ENCODE data around the gene TTLL10. TPM values are rescaled to one million over a fixed set of nuclear protein-coding genes. Genes with fewer than 3 reads are reported as not detected.
A peak's percentile ranks its signal among the peaks of the same experiment; 100 is the strongest.

TTLL10 gene
- total RNA-seq, 1 experiment from 2014 or later, result not detected

DNA sequence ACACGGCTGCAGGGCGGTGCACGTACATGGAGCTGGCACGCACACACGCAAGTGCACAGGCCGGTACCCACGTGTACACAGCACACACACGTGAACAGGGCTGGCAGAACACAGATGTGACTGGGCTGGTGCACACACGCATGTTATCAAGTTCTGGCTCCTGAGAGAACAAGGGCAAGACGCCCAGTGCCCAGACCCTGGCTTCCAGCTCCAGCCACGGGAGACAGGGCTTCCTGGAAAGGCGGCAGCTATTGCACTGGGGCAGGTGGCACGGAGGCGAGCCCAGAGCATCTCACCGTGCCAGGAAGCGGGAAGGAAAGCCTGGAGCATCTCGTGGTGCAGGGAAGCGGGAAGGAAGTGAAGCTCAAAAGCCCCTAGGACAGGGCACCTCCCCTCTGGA, 52.2 kb downstream of the TTLL10 start:
- peak; percentile 87 for DNase-seq (ENCODE audit: low spot score)
- in situ Hi-C loops (cut with HindIII; ENCODE audit: low sequenced_read_pairs), result no loop called here

GRCh38 chr1:1226566-1227362, 53.1 kb downstream of the TTLL10 start:
- DNase-seq (ENCODE audit: low spot score), result no peak
- in situ Hi-C loops (cut with HindIII; ENCODE audit: low sequenced_read_pairs), result no loop called here

DNA sequence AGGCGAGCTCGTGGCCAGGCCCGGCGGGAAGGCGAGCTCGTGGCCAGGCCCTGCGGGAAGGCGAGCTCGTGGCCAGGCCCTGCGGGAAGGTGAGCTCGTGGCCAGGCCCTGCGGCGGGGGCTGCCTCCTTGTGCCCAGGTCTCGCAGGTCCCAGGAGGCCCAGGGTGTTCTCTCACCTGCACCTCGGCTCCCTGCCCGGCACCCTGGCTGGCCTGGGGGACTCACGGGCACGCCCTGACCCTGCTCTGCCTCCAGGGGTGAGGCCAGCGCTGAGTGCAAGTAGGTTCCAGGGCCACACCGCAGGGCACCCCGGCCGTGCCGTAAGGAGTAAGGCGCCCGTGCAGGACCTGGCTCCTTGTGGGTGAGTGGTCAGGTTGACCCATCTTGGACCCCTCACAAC, 53.7 kb downstream of the TTLL10 start:
- in situ Hi-C loops (cut with HindIII; ENCODE audit: low sequenced_read_pairs), result no loop called here
- DNase-seq (ENCODE audit: low spot score), result no peak

- in situ Hi-C loops (cut with HindIII; ENCODE audit: low sequenced_read_pairs), result no loop called here
- DNase-seq (ENCODE audit: low spot score), result no peak
These were observed 54.5 kb downstream of the TTLL10 start for GRCh38 chr1:1228187-1228586.

GRCh38 chr1:1228596-1229321, 55.1 kb downstream of the TTLL10 start:
- in situ Hi-C loops (cut with HindIII; ENCODE audit: low sequenced_read_pairs), result no loop called here

GRCh38 chr1:1229770-1230169, 56.1 kb downstream of the TTLL10 start:
- DNase-seq (ENCODE audit: low spot score), result no peak
- in situ Hi-C loops (cut with HindIII; ENCODE audit: low sequenced_read_pairs), result no loop called here

More at GRCh38 chr1:1228596-1229321, 55.1 kb downstream of the TTLL10 start:
- DNase-seq (ENCODE audit: low spot score), result no peak

GRCh38 chr1:1230656-1231399, 57.1 kb downstream of the TTLL10 start:
- in situ Hi-C loops (cut with HindIII; ENCODE audit: low sequenced_read_pairs), result no loop called here
- DNase-seq (ENCODE audit: low spot score), result no peak

GRCh38 chr1:1231400-1232207, 57.9 kb downstream of the TTLL10 start, which contains the start of gene SDF4:
TSS of gene SDF4 (minus strand) at chr1:1232001. CDS start at chr1:1228772, 3,229 bp downstream.
- peak; percentile 92 for DNase-seq (ENCODE audit: low spot score)
- in situ Hi-C loops (cut with HindIII; ENCODE audit: low sequenced_read_pairs), result no loop called here

GRCh38 chr1:1232208-1232795, 58.6 kb downstream of the TTLL10 start, which contains the start of gene B3GALT6:
TSS of gene B3GALT6 (plus strand) at chr1:1232237. CDS start at chr1:1232279, 42 bp downstream.
- in situ Hi-C loops (cut with HindIII; ENCODE audit: low sequenced_read_pairs), result no loop called here
- DNase-seq (ENCODE audit: low spot score), result no peak

DNA sequence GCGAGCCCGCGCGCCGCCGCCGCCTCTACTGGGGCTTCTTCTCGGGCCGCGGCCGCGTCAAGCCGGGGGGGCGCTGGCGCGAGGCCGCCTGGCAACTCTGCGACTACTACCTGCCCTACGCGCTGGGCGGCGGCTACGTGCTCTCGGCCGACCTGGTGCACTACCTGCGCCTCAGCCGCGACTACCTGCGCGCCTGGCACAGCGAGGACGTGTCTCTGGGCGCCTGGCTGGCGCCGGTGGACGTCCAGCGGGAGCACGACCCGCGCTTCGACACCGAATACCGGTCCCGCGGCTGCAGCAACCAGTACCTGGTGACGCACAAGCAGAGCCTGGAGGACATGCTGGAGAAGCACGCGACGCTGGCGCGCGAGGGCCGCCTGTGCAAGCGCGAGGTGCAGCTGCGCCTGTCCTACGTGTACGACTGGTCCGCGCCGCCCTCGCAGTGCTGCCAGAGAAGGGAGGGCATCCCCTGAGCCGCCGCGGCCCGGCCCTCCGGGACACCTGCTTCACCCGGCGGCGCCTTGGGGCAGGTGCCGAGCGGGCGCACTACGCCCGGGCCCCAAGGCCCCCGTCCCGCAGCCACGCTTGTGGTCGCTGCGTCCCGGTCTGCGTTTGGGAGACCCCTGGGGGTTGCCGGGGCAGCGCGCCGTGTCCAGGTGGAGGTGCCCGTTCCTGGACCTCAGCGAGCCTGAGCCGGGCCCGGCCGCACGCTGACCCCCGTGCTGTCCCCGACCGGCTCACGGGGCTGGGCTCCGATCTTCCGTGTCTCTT, 59.3 kb downstream of the TTLL10 start:
- DNase-seq (ENCODE audit: low spot score), result no peak
- in situ Hi-C loops (cut with HindIII; ENCODE audit: low sequenced_read_pairs), result no loop called here

- DNase-seq (ENCODE audit: low spot score), result no peak
- in situ Hi-C loops (cut with HindIII; ENCODE audit: low sequenced_read_pairs), result no loop called here
These were observed 59.9 kb downstream of the TTLL10 start for GRCh38 chr1:1233567-1233892.

- in situ Hi-C loops (cut with HindIII; ENCODE audit: low sequenced_read_pairs), result no loop called here
- no peak for DNase-seq (ENCODE audit: low spot score)
These were observed 60.6 kb downstream of the TTLL10 start for GRCh38 chr1:1234180-1234808.

GRCh38 chr1:1235016-1235744, 61.5 kb downstream of the TTLL10 start:
- in situ Hi-C loops (cut with HindIII; ENCODE audit: low sequenced_read_pairs), result no loop called here

DNA sequence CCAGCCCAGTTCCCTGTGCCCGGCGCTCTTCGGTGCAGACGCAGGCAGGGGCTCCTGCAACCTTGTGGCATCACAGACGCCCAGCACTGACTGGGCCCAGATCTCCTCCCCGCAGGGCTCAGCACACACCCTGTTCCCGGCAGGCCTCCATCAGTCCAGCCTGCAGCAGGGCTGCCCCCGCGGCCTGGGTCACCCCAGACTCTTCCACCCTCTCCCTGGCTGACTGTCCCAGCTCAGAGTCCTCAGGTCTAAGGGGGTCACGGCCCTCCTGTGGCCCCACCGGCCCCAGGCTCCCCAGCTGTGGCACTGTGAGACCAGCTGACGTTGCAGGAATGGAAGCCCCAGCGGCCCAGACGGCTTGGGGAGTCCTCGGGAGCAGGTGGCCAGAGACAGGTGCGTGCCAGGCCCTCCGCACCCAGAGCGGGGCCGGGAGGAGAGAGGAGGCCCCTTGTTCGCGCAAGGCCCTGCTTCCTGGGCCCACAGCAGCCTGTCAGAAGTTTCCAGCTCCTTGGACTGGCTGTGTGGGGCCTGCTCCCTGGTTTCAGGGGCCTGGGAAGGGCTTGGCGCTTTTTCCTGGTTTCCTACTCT, 62.6 kb downstream of the TTLL10 start:
- in situ Hi-C loops (cut with HindIII; ENCODE audit: low sequenced_read_pairs), result no loop called here
- DNase-seq (ENCODE audit: low spot score), result no peak

More at GRCh38 chr1:1235016-1235744, 61.5 kb downstream of the TTLL10 start:
- no peak for DNase-seq (ENCODE audit: low spot score)

DNA sequence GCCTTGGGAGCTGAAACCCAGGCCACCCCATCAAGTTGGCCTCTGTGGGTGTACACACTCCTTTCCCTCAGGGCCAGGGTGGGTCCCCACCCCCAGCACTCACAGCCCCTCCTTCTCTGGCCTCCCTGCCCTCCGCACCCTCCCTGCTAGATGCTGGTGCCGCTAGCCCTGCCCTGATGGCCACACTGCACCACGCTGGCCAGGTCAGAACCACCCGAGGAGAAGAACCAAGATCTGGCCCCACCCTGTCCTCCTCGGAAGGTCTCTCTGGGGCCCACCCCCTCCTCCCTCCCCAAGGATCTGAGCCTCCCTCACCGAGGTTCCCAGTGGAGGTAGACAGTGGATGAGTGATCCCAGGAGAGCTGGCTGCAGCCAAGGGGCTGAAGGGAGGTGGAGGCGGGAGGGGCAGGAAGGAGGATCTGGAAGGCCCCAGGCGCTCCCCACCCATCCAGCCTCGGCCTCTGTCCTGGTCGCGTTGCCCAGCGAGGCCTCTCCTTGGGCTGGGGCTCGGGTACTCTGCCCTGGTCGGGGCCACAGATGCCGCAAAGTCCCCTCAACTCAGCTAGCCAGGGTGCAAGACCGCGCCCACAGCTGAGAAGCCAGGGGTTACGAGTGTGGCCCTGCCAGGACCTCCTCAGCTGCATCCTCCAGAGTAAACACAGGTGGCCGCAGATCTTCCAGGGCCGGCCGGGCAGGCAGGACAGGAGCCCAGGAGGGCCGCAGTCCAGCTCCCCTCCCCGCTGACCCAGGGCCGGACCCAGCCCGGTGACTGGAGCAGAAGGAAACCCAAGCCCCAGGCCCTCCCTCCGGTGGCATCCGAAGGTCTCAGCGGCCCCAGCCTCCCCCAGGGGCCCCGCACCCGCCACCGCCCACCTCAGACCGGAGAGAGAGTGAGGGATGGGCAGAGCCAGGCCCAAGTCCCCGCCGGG, 63.5 kb downstream of the TTLL10 start:
- no peak for DNase-seq (ENCODE audit: low spot score)
- in situ Hi-C loops (cut with HindIII; ENCODE audit: low sequenced_read_pairs), result no loop called here

Measured in G401 (cell line).